ENCODE results near the gene GABBR1.

The GABBR1 gene

DNA sequence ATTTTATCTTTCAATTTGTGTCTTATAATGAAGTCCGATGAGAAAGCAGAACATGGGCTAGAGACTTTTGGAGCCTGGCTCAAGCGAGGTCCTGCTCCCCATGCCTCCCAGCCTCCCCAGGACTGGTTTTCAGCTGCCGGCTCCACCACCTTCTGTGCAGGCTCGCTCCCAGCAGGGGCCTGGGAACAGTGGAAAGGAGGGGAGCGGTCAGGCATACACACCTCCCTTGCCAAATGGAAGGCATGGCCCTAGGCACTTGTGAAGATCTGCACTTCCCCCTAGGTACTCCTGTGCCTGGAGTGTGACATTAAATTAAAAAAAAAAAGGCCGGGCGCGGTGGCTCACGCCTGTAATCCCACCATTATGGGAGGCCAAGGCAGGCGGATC lies 19.2 kb upstream of the GABBR1 start:
- no peak for DNase-seq

DNA sequence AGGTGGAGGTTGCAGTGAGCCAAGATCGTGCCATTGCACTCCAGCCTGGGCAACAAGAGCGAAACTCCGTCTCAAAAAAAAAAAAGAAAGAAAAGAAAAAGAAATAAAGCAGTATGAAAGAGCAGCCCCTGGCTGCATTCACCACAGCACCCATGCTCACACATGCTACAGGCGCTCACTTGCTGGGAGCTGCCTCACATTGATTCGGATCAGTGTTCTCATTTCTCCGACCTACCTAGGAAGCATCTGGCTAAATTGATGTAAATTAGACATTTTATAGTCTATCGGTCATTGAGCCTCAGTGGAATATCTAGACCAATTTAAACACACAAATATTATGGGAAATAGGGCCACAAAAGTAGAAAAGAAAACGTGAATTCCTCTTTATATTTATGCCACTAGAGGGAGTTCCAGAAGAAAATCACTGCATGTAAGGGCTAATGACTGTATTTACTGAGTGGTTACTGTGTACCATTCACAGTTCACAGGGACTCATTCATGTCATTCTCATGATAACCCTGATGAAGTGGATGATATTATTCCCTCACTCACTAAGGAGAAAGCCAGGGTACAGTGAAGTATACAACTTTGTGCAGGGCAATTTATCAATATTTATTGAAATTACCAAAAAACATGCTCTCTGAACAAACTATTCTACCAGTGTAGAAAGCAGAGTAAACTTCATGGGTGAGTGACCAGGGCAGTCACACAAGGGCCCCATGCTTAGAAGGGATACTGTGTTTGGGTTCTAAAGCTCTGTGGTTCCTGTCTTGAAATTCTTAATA lies 18.6 kb upstream of the GABBR1 start:
- peak; percentile 45 for DNase-seq

DNA sequence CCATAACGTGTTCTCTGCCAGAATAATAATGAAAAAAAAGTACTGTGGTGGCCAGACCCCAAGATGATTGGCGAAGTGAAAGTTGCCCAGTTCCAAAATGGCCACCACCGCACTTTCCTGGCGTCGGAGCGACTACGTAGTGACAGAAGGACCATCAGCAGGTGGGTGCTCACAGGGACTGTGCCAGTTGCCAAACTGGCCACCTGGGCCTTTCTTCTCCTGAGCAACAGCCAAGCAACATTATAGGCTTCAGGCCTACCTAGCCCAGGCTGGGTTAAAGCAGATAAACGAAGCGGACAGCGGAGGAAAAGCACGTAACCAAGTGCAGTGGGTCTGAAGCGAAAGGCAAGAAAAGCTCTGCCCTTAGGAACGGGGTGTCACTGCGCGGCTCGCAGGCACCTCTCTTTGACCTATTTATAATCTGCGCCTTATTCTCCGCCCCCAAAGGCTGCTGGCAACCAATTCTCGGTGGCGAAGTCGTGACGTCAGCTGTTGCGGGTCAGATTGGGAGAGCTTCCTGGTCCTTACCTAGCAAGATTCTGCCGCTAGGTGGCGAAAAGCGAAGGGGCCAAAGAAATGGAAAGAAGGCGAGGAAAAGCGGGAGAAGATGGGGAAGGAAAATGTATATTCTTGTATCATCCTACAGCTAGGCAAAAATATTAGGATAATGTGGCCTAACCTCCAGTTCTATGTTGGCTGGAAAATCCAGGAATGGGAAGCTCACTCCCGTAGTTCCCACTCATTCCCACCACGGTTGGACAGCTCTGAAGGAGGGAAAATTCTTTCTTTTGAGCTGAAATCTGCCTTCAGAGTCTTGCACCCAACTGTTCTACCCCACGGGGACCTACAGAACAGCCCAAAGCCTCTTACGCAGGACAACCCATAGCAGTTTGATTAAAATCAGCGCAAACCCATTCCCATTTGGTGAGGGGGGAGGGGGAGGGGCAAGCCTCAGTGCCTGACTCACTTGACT lies 17.0 kb upstream of the GABBR1 start:
- DNase-seq: peak; percentile 92

DNA sequence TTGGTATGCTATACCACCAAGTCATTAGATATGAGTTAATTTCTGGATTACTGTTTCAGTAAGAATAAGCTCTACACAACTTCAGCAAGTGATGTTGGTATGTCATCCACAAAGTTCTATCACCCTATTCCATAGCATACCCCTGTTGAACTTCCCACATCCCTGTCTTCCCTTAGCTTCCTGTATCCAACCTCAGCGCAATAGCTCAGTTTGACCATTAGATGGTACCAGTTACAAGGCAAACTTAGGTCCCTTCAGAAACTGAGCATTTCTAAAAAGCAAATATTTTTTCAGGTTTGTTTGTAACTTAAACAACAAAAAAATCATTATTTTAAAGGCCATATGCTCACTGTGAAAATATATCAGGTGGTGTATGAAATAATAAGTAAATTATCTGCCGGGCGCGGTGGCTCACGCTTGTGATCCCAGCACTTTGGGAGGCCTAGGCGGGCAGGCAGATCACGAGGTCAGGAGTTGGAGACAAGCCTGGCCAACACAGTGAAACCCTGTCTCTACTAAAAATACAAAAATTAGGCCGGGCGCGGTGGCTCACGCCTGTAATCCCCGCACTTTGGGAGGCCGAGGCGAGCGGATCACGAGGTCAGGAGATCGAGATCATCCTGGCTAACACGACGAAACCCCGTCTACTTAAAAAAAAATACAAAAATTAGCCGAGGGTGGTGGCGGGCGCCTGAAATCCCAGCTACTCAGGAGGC lies 15.1 kb upstream of the GABBR1 start:
- peak; percentile 34 for DNase-seq

DNA sequence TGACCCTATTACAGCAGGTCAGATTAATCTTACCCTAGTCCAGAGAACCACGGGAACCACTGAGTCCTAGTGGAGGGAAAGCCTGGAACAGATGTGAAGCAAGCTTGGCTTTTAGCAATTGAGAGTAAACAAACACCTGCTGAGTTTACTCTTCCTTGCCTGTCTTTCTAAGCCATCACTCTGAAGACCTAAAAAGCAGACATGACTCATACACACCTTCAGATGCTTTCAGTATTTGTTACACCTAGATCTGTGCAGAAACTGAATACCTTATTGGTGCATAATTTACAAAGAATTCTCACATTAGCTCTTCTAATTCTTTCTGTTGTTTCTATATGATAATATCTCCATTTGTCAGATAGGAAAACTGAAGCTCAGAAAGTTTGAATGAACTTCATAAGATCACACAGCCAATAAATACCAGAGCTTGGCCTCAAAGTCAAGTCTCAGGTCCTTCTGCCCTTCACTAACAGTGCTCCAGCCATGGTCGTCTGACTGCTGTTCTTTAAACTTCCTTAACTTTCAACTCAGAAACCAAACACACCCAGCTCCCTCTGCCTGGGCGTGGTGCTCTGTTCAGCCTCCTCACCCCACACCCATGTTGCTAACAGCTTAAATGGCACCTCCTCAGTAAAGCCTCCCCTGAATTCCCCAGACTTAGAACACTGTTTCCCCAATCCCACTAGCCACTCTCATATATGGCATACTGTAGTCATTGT lies 8.6 kb upstream of the GABBR1 start:
- no peak for DNase-seq

DNA sequence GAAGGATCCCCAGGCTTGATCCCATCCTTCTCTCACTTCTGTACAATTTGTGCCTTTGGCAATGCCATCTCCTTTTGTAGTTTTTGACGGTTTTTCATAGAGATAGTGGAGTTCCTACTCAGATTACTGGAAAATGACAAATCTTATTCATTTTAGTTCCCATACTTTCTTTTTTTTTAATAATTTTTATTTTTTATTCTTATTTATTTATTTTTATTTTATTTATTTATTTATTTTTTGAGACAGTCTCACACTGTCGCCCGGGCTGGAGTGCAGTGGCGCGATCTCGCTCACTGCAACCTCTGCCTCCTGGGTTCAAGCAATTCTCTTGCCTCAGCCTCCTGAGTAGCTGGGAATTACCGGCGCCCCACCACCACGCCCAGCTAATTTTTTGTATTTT lies 4.3 kb upstream of the GABBR1 start:
- DNase-seq: no peak

DNA sequence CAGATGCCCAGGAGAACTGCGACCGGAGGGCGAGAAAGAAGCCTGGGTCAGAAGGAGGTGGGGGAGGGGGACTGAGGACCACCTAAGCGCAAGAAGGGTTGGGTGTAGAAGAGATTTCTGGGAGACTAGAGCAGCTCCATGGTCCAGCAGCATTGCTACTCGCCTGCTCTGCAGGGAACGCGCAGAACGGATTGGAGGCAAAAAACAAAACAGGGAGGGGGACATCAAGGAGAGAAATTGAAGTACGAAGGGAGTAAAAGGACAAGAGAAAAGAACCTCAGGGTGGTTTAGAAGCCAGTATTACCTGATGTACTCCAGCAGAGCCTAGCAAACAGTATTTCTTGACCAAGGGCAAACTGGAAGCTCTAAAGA lies 537 bp upstream of the GABBR1 start:
- no peak for DNase-seq

DNA sequence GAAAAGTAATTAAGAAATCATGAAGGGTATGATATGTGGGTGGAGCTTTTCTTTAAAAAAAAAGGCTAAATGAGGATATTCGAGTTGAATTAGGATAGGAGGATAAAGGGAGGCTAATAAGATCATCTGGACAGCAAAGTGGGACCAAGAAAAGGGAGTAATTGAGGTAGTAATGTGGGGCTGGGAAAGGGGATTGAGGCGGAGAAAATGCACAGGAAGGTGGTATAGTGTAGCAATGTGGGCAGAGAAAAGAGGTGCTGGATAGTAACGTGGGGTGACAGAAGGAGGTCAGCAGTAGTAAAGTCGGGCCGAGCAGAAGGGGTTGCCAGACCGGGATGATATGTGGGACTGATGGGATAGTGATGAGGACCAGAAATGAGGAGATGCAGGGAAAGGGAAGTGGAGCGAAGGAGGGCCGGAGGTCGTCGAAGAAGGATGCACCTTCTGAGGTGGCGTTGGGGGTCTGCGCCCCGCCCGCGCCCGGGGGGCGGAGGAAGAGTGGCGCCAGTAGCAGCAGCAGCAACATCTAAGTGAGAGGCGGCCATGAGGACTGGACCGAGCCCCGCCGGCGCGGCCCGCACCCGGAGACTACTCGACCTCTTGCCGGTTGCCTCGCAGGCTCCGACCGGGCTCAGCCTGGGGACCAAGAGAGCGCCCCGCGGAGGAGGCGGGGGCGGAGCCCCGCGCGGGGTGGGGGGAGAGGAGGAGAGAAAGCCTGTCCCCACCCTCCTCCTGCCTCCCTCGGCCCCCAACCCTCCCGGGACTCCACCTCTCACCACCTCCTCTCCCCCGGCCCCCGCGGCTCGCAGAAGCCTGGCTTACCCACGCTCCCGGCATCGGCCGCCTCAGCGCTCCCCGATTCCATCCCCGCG lies 887 bp downstream of the GABBR1 start:
- DNase-seq: no peak

DNA sequence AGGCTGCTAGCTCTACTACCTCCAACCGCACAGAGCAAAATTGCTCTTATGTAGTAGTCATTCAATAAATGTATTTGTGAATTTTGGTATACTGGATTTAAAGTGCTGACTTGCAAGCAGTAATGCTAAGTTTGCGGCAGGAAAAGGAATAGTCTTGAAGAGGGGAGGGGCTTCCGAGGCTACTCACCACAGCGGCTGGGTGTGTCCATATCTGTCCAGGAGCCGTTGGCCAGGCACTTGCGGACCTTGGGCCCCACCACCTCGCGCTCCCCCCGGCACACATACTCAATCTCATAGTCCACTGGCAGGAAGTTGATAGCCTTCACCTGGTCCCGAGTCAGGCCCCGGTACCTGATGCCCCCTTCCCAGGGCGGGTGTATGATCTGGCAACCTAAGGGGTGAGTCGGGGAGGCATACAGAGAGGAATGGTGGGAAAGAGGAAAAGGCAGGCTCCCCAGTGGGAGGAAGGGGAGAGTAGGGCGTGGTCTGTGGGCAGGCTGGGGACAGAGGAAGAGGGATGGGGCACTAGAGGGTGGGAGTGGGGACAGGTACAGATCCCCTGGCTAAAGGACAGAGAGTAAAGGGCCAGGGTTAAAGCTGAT lies 1.7 kb downstream of the GABBR1 start:
- DNase-seq: no peak

DNA sequence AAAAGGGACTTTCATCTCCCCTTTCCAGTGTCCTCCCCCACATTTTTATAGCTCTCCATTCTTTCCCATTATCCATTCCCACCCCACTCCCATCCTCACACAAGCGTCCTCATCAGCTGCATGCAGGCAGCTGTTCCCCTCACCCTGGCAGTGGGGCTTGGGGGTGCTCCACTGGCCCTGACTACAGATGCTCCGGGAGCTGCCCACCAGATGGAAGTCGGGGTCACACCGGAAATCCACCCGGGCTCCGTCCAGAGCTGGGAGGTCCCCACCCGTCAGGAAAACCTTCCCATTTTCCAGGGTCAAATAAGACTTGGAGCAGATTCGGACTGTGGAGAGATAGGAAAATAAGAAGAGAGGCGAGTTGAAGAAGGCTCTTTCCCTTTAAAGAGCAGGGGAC lies 2.7 kb downstream of the GABBR1 start:
- DNase-seq: no peak

DNA sequence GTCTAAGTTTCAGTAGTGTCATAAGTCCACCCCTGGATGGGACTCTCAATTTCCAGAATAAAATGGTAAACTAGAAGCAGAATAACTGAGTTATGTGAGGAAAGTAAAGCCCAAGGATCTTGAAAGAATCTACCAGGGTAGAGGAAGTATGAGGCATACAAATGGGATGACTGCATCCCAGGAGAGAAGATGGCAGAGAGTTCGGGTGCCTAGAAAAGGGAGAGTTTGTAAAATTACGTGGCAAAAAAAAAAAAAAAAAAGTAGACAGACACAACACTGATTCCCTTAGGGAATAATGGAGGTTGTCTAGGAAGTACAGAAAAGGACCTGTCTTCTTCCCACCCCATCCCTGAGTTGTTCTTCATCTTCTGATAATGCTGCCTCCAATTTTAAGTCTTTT lies 3.4 kb downstream of the GABBR1 start:
- DNase-seq: no peak

DNA sequence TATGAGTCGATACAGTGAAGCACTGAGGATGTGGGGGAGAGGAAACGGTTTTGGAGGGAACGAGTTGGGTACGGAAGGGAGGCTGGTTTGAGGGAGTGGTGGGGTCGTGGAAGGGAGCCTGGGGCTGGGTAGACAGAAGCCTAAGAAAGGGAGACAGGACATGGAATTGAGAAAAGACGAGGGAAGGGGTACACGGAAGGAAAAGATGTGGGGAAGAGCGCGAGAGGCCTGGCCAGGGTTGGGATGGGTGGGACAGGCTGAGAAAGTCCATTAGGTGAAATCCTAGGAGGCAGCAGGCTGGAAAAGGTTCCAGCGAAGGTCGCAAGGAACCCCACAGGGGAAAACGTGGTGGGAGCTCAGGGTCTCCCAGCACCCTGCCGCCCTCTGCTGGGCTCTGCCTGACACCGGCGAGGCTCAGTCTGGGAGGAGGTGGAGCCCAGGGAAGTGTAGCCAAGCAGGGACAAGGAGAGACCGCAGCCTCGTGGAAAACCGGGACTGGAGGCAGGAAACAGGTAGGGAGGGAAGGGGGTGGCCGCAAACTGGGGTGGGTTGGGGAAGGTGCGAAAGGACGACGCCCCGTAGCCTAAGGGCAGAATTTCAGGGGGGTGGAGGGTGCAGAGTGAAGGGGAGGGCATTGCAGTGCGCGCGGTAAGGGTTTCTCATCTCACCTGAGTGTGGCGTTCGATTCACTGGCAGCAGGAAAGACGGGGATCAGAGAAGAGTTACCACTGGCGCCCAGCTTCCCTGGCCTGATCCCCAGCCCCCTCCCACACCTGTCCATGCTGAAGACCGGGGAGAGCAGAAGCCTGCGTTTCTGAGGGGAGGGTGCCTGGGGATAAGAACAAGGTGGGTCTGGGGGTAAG lies 4.3 kb downstream of the GABBR1 start:
- peak; percentile 76 for DNase-seq

DNA sequence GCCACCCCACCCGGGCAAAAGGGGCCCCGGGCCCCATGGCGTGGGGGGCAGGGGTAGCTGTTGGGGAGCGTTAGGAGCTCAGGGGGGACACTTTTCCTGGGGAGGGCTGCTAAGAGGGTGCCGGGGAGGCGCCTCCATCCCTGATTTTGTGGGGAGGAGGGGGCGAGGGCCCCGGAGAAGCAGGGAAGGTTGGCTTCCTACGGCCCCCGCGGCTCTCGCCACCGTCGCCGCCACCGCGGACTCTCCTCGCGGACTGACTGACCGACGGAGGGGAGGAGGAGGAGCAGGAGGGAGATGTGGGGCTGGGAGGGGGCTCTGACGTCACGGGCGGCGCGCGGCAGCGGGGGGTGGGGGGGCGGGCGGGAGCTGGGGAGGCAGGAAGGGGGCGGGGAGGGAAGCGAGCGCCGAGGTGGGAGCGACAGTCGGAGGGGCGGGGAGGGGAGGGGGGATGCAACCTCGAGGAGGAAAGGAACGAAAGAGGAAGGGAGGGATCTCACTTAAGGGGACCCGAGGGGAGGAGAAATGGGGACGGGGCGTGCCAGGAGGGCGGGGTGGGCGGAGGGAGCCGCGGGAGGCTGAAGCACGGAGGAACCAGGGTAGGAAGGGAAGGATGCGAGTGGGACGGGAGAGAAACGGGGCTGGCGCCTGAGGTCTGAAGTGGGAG lies 5.1 kb downstream of the GABBR1 start:
- no peak for DNase-seq

DNA sequence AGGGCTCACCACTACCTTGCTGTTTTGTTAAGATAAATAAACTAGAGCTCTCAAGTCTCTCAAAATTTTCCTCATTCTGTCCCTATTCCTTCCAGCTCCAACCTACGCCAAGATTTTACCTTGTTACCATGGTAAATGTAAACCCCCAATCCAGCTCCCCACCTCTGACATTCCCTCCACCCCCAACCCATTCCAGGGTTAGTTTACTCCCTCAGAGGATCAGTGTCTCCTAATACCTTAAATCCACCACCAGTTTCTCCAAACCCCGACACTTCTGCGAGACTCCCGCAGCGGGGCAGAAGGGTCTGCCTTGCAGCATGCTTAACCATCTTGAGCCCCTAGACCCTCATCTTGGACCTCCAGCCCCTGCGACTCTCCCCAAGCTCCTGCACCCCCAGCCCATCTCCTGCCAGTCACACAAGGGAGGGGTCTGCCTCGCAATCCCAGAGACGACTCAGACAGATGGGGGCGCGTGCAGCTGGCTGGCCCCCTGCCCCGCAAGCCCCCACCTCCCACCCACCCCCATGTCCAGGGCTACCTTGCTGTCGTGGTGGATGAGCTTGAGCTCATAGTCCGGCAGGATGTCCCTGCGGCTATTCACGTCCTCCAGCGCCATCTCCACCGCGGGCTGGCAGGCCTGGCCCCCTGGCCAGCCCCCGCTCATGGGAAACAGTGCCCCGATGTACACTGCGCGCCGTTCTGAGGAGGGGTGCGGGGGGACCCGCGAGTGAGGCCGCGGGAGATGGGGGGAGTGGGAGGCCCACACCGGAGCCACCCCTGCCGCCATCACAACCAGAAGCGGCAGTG lies 5.8 kb downstream of the GABBR1 start:
- DNase-seq: no peak

DNA sequence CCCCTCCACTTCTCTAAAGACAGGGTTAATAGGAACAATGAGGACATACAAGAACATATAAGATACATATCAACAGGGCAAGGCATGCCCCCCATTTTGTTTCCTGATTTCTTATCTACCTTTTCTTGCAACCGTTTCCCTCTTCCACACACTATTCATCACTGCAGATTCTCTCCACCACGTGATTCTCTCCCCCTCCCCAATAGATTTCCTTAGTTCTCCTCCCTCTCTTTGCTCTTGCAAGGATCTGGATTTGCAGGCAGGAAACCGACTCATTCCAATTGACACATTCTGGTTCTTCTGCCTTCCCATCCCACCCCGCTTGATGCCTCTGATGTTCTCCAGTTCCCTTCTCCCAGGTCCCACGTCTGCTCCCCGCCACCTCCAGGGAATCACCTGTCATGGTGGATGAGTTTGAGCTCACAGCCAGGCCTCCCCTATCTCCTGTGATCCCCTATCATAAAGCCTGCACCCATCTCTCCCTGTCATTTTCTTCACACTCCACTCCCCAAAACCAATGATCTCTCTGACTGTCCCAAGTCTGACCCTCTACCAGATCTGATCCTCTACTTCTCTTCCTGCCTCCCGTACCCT lies 7.5 kb downstream of the GABBR1 start:
- no peak for DNase-seq

DNA sequence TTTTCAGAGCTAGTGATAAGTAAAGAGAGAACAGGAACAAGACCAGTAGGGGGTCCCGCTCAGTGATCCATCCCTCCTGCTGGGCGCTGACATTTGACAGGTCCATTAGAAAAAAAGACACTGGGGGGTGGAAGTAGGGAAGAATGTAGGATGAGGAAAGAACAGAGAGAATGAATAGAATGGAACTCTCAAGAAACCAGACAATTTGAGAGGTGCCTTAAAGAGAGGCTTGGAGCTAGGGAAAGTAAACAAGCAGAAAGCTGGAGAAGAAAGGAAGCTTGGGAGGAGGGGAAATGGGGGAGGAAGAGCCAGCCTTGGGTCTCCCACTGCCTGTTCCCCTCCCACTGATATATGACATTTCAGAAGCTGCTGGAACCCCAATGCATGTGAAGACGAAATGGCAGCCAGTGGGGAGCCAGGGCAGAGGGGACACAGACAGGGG lies 8.4 kb downstream of the GABBR1 start:
- DNase-seq: no peak

DNA sequence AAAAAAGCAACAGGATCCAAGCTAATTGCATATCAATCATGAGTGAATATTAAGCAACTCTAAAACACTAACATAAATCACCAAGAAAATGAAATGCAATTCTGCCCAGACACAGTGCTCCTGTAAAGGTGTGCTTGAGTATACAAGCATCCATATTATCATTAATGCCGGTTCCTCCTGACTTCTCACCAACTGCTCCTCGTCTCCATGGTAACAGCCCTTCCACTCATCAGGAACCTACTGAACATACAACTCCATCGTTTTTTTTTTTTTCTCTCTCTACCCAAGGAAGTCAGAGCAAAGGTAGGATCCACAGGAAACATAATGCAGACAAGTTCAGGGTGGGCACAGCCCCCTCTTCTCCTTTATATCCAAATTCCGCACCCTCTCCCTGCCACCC lies 12.4 kb downstream of the GABBR1 start:
- DNase-seq: no peak

DNA sequence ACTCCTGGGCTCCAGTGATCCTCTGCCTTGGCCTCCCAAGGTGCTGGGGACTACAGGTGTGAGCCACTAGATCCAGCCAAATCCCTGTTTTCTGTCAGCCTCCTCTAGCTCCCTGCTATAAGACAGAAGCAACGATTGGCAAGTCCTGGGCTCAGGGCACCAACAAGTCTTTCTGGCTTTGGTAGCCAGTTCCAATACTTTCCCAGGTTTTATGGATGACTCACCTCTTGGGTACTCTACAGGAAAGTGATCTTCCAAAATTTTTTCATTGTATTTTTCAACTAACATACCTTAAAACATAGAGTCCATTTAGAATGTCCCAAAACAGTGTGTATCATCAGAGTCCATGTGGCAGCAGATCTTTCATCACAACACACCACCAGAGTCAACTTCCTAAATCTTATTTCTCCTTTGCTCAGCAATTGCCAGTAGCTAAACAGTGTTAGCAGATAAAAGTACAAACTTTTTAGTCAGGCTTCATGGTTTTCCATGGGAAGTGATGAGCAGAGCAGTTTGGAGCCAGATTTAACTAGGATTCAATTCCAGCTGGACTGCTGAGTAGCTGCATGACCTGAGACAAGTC lies 13.3 kb downstream of the GABBR1 start:
- DNase-seq: no peak
